GM12892 (cell line): ENCODE data around the gene ZNF726.

Experiments
- POLR2A ChIP-seq: IDR thresholded peaks from 2 replicates; pipeline ENCODE4 v1.6.1; 2011; ENCODE audit warnings: low read depth, low read length, control low read depth
- TAF1 ChIP-seq: IDR thresholded peaks from 2 replicates; pipeline ENCODE4 v1.6.1; 2011; ENCODE audit warnings: low read depth, mild to moderate bottlenecking, control low read depth, low read length, borderline replicate concordance

DNA sequence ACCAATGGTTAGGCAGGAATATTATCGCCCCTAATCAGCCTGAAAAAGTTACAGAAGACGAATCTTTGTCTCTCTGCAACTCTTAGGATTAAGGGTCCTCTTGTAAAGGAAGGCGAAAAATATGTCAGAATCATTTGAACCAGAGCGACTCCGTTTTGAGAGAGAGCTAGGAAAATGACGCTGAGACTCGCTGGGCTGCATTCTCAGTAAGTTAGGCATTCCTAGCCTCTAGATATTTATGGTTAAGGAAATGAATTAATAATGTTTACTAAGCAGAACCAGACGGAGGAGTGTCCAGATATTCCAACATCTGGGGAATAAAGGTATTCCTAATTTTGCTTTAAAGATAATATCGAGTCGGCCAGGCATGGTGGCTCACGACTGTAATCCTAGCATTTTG lies 755 bp upstream of the ZNF726 start:
- no peak for TF ChIP-seq POLR2A
- no peak for TF ChIP-seq TAF1
